Neural progenitor cell (in vitro differentiated cells): ENCODE data around the gene DAPK3. TPM values are rescaled to one million over a fixed set of nuclear protein-coding genes. Genes with fewer than 3 reads are reported as not detected.

Experiments
- DNase-seq: peaks from one replicate; pipeline ENCODE4 v3.0.0-alpha.2; 2016; ENCODE audit warnings: low spot score
- H2AFZ ChIP-seq: fragments of 200-600 bp; sonication (generic); replicated peaks from 2 replicates; pipeline ENCODE4 v1.6.1; 2016; ENCODE audit warnings: antibody characterized with exemption
- H3F3A ChIP-seq: fragments of 200-600 bp; sonication (generic); 2 replicates; pipeline ENCODE4 v1.6.1; 2016; ENCODE audit warnings: antibody characterized with exemption, low read depth
- H3K27ac ChIP-seq: fragments of 200-600 bp; sonication (generic); 2 replicates; pipeline ENCODE4 v1.5.1; 2016; ENCODE audit warnings: mild to moderate bottlenecking
- H3K27me3 ChIP-seq: fragments of 200-600 bp; sonication (generic); 2 replicates; pipeline ENCODE4 v1.6.1; 2016; ENCODE audit warnings: mild to moderate bottlenecking, moderate library complexity
- H3K36me3 ChIP-seq: fragments of 200-600 bp; sonication (generic); 2 replicates; pipeline ENCODE4 v1.5.1; 2016
- H3K4me1 ChIP-seq: fragments of 200-600 bp; sonication (generic); 2 replicates; pipeline ENCODE4 v1.6.1; 2016; ENCODE audit warnings: mixed run types
- H3K4me2 ChIP-seq: fragments of 200-600 bp; sonication (generic); 2 replicates; pipeline ENCODE4 v1.6.1; 2016
- H3K4me3 ChIP-seq: fragments of 200-600 bp; sonication (generic); 2 replicates; pipeline ENCODE4 v1.5.1; 2016
- H3K79me2 ChIP-seq: fragments of 200-600 bp; sonication (generic); 2 replicates; pipeline ENCODE4 v1.6.1; 2016; ENCODE audit warnings: low read depth
- H3K9ac ChIP-seq: fragments of 200-600 bp; sonication (generic); 2 replicates; pipeline ENCODE4 v1.6.1; 2016
- H3K9me3 ChIP-seq: fragments of 200-600 bp; sonication (generic); 2 replicates; pipeline ENCODE4 v1.5.1; 2016; ENCODE audit warnings: low read depth
- H4K20me1 ChIP-seq: fragments of 200-600 bp; sonication (generic); 2 replicates; pipeline ENCODE4 v1.6.1; 2016; ENCODE audit warnings: low read depth
- H3K27ac Mint-ChIP-seq: 3 replicates; pipeline ENCODE4 v1.8.0; 2021; ENCODE audit warnings: mixed read lengths
- H3K27me3 Mint-ChIP-seq: 2 replicates; pipeline ENCODE4 v1.8.0; 2022; ENCODE audit warnings: low read depth, mild to moderate bottlenecking, inconsistent platforms, moderate library complexity, mixed read lengths; ENCODE audit not compliant: insufficient read depth
- H3K36me3 Mint-ChIP-seq: 3 replicates; pipeline ENCODE4 v1.8.0; 2021; ENCODE audit warnings: mixed read lengths
- H3K4me1 Mint-ChIP-seq: 3 replicates; pipeline ENCODE4 v1.8.0; 2021; ENCODE audit warnings: mixed read lengths
- H3K4me3 Mint-ChIP-seq: 3 replicates; pipeline ENCODE4 v1.8.0; 2021; ENCODE audit warnings: mild to moderate bottlenecking, moderate library complexity, mixed read lengths
- H3K9me3 Mint-ChIP-seq: 3 replicates; pipeline ENCODE4 v1.8.0; 2020; ENCODE audit warnings: mixed read lengths
- EZH2 ChIP-seq: fragments of 200-600 bp; sonication (generic); IDR thresholded peaks from 2 replicates; pipeline ENCODE4 v1.6.1; 2017; ENCODE audit warnings: antibody characterized with exemption, mild to moderate bottlenecking, moderate library complexity
- EZH2phosphoT487 ChIP-seq: fragments of 200-600 bp; sonication (generic); IDR thresholded peaks from 2 replicates; pipeline ENCODE4 v1.6.1; 2017; ENCODE audit warnings: antibody characterized with exemption
- total RNA-seq: library from RNA; depleted of rRNA; stranded (reverse); fragments of >200 nt; gene quantifications from 2 replicates; pipeline ENCODE4 v1.2.3, GENCODE V29; 2015; ENCODE audit warnings: low replicate concordance
- TF ChIP-seq, protein P1 (sequence below): fragments of 200-600 bp; sonication (generic); IDR thresholded peaks from 2 replicates; pipeline ENCODE4 v1.5.1; 2017; ENCODE audit warnings: antibody characterized with exemption, mild to moderate bottlenecking

DAPK3 gene
- total RNA-seq, 1 donor from 2014 or later: 33.7 TPM

DNA sequence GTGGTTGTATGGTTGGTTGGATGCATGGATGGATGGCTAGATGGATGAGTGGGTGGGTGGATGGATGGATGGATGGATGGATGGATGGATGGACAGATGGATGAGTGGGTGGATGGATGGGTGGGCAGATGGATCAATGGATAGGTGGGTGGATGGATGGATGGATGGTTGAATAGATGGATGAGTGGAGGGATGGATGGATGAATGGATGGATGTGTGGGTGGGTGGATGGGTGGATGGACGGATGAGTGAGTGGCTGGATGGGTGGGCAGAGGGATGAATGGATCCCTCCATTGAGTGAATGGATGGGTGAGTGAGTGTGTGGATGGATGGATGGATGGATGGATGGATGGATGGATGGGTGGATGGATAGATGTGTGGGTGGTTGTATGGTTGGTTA, 47.0 kb downstream of the DAPK3 start:
- no peaks in the 10 kb centered on the region for H3K36me3 ChIP-seq
- TF ChIP-seq EZH2 (no peak), EZH2phosphoT487 (no peak)
- TF ChIP-seq, protein P1, sequence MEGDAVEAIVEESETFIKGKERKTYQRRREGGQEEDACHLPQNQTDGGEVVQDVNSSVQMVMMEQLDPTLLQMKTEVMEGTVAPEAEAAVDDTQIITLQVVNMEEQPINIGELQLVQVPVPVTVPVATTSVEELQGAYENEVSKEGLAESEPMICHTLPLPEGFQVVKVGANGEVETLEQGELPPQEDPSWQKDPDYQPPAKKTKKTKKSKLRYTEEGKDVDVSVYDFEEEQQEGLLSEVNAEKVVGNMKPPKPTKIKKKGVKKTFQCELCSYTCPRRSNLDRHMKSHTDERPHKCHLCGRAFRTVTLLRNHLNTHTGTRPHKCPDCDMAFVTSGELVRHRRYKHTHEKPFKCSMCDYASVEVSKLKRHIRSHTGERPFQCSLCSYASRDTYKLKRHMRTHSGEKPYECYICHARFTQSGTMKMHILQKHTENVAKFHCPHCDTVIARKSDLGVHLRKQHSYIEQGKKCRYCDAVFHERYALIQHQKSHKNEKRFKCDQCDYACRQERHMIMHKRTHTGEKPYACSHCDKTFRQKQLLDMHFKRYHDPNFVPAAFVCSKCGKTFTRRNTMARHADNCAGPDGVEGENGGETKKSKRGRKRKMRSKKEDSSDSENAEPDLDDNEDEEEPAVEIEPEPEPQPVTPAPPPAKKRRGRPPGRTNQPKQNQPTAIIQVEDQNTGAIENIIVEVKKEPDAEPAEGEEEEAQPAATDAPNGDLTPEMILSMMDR: no peak
- H3K9me3 Mint-ChIP-seq: peaks cover 6% of the 10 kb centered on the region

DNA sequence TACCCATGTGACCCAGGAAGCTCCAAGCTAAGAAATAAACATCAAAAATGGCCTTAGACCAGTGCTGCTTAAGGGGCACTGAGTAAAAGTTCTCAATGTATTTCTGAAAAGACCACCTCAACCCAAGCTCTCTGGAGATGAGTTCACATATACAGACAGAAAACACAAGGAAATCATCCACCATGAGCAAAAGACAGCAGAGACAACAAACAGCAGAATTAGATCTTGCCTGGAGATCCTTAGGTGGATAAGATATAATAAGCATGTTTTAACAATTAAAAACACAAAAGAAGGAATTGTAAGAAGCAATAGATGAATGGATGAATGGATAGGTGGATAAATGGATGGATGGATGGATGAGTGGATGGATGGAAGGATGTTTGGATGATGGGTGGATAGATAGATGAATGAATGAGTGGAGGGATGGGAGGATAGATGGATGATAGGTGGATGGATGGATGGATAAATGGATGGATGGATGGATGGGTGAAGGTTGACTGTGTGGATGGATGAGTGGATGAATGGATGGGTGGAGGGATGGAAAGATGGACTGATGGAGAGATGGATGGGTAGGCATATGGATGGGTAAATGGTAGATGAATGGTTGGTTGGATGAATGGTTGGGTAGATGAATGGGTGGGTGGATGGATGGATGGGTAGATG, 47.7 kb downstream of the DAPK3 start:
- Histone ChIP-seq H3K79me2 (no peaks in the 10 kb centered on the region), H2AFZ (no peak overlapping the region), H3K9me3 (no peaks in the 10 kb centered on the region), H3F3A (no peaks in the 10 kb centered on the region), H3K9ac (no peak overlapping the region), H4K20me1 (no peaks in the 10 kb centered on the region), H3K4me2 (no peak overlapping the region), H3K36me3 (no peaks in the 10 kb centered on the region), H3K4me3 (no peak overlapping the region), H3K27ac (no peak overlapping the region), H3K4me1 (no peaks in the 10 kb centered on the region), H3K27me3 (no peaks in the 10 kb centered on the region)
- TF ChIP-seq EZH2phosphoT487 (no peak), EZH2 (no peak)
- TF ChIP-seq, protein P1: no peak
- DNase-seq: no peak
- Mint-ChIP-seq H3K4me3 (peak overlapping the region; percentile 4), H3K4me1 (no peaks in the 10 kb centered on the region), H3K27ac (no peak overlapping the region), H3K27me3 (no peaks in the 10 kb centered on the region), H3K36me3 (peaks cover 12% of the 10 kb centered on the region), H3K9me3 (peaks cover 6% of the 10 kb centered on the region)

More for the DNA sequence above, 47.0 kb downstream of the DAPK3 start:
- Histone ChIP-seq H3K79me2 (no peaks in the 10 kb centered on the region), H3K4me3 (no peak overlapping the region), H3K4me2 (no peak overlapping the region), H3K27ac (no peak overlapping the region), H3K27me3 (no peaks in the 10 kb centered on the region), H2AFZ (no peak overlapping the region), H3K9ac (no peak overlapping the region), H3K4me1 (no peaks in the 10 kb centered on the region), H3F3A (no peaks in the 10 kb centered on the region), H3K9me3 (no peaks in the 10 kb centered on the region), H4K20me1 (no peaks in the 10 kb centered on the region)
- Mint-ChIP-seq H3K4me3 (no peak overlapping the region), H3K36me3 (peaks cover 12% of the 10 kb centered on the region), H3K27me3 (no peaks in the 10 kb centered on the region), H3K27ac (no peak overlapping the region), H3K4me1 (no peaks in the 10 kb centered on the region)
- DNase-seq: no peak

DNA sequence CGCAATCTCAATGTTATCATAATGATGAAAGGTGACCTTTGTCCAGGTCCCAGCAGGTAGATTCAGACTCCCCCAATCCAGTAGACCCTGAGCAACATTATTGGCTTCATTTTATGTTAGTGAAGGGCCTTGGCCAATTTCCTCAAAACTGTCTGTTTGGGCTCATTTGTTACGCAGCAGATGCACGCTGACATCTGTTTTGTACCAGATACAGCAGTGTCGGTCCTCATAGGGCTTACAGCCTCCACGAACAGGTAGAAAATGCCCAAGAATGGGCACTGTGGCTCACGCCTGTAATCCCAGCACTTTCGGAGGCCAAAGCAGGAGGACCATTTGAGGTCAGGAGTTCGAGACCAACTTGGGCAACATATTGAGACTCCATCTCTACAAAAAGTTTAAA, 51.1 kb downstream of the DAPK3 start:
- H2AFZ ChIP-seq: no peak overlapping the region
- TF ChIP-seq EZH2phosphoT487 (no peak), EZH2 (no peak)
- TF ChIP-seq, protein P1: no peak
- H3K36me3 Mint-ChIP-seq: peaks cover 11% of the 10 kb centered on the region
- H4K20me1 ChIP-seq: no peaks in the 10 kb centered on the region
- H3K27ac ChIP-seq: no peak overlapping the region
- no peak overlapping the region for H3K4me3 Mint-ChIP-seq
- no peaks in the 10 kb centered on the region for H3K79me2 ChIP-seq
- peaks cover 7% of the 10 kb centered on the region for H3K27me3 Mint-ChIP-seq
- no peaks in the 10 kb centered on the region for H3K9me3 ChIP-seq
- no peak overlapping the region for H3K27ac Mint-ChIP-seq
- H3K4me1 ChIP-seq: no peaks in the 10 kb centered on the region
- no peaks in the 10 kb centered on the region for H3K4me1 Mint-ChIP-seq
- no peak for DNase-seq
- no peak overlapping the region for H3K9ac ChIP-seq
- H3K9me3 Mint-ChIP-seq: peaks cover 10% of the 10 kb centered on the region
- H3K27me3 ChIP-seq: no peaks in the 10 kb centered on the region
- H3K4me2 ChIP-seq: no peak overlapping the region
- H3K4me3 ChIP-seq: no peak overlapping the region
- H3K36me3 ChIP-seq: no peaks in the 10 kb centered on the region
- no peaks in the 10 kb centered on the region for H3F3A ChIP-seq
